Measurements from ENCODE around the gene FAM210B. TPM values are rescaled to one million over a fixed set of nuclear protein-coding genes. Genes with fewer than 3 reads are reported as not detected.

The FAM210B gene
- total and polyA plus RNA-seq, 9 of the 15 experiments (the other 6 are each of a cell fraction or from before 2014, with no cell fraction given): 12.1 to 87.3 (median 47.6) TPM

GRCh38 chr20:56373942-56374341 is 15.2 kb downstream of the FAM210B start (continued):
- TF ChIP-seq MLX (CRISPR knock-in tag; conservative IDR thresholded peaks at IDR 0.05) (no peak), ZNF140 (CRISPR knock-in tag; IDR thresholded peaks at IDR 0.05) (no peak), TRIM24 (IDR thresholded peaks at IDR 0.05) (0 out of 4 replicates have a peak, but pooled peaks of 1 of the 2 experiments have one; percentile 42), ZNF174 (CRISPR knock-in tag; IDR thresholded peaks at IDR 0.05) (no peak), PHB2 (IDR thresholded peaks at IDR 0.05; ENCODE audit: low read depth) (no peak), ARID1B (IDR thresholded peaks at IDR 0.05) (peak; percentile 35), DIDO1 (tag; IDR thresholded peaks at IDR 0.05; ENCODE audit: low read depth) (no peak), MIER1 (IDR thresholded peaks at IDR 0.05; ENCODE audit: low read depth) (no peak), RBBP5 (IDR thresholded peaks at IDR 0.05; ENCODE audit: borderline replicate concordance, insufficient read depth, low read length, poor library complexity, severe bottlenecking) (no peak), RFX1 (IDR thresholded peaks at IDR 0.05) (no peak), ZNF253 (CRISPR knock-in tag; conservative IDR thresholded peaks at IDR 0.05) (no peak), HDAC2 (IDR thresholded peaks at IDR 0.05) (no peak), MXI1 (IDR thresholded peaks at IDR 0.05; ENCODE audit: low read depth, low read length) (no peak), ATF1 (CRISPR knock-in tag; IDR thresholded peaks at IDR 0.05) (no peak), ATF1 (tag; IDR thresholded peaks at IDR 0.05) (no peak), ZNF133 (CRISPR knock-in tag; IDR thresholded peaks at IDR 0.05) (no peak), KLF10 (CRISPR knock-in tag; IDR thresholded peaks at IDR 0.05) (no peak), RCOR1 (IDR thresholded peaks at IDR 0.05; ENCODE audit: borderline replicate concordance in 1 of 2, low read depth in 2 of 2, low read length in 2 of 2) (no peak), ZKSCAN1 (IDR thresholded peaks at IDR 0.05; ENCODE audit: low read depth, low read length) (no peak), RERE (CRISPR knock-in tag; IDR thresholded peaks at IDR 0.05; ENCODE audit: borderline replicate concordance) (no peak), BRF1 (IDR thresholded peaks at IDR 0.05; ENCODE audit: borderline replicate concordance, extremely low read depth, insufficient read length) (no peak), HES1 (IDR thresholded peaks at IDR 0.05; ENCODE audit: low read depth) (no peak)
- TF ChIP-seq, protein P1, sequence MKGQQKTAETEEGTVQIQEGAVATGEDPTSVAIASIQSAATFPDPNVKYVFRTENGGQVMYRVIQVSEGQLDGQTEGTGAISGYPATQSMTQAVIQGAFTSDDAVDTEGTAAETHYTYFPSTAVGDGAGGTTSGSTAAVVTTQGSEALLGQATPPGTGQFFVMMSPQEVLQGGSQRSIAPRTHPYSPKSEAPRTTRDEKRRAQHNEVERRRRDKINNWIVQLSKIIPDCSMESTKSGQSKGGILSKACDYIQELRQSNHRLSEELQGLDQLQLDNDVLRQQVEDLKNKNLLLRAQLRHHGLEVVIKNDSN (CRISPR knock-in tag; IDR thresholded peaks at IDR 0.05): no peak
